T1000 (cell line): ENCODE results near the gene CEP295NL.
A peak's percentile ranks its signal among the peaks of the same experiment; 100 is the strongest.
"Not testable (repeated sequence)": the region's sequence is repeated elsewhere in the genome, so short reads cannot be mapped to it uniquely, and the experiment has no call there.

Experiments used
- DNase-seq: peaks from one replicate; lab custom pipeline; 2025; ENCODE audit warnings: mixed read lengths; lab: John Stamatoyannopoulos, UW

CEP295NL gene

GRCh38 chr17:78903101-78903779, at the start of gene CEP295NL:
TSS of gene CEP295NL (minus strand) at chr17:78903201. CDS start at chr17:78901828, 1,373 bp downstream.
- DNase-seq, result no peak

GRCh38 chr17:78952706-78953105, 49.7 kb upstream of the CEP295NL start:
- no peak for DNase-seq

- no peak for DNase-seq
Observed at GRCh38 chr17:78951967-78952551, 49.1 kb upstream of the CEP295NL start.

- DNase-seq, result no peak
Observed at GRCh38 chr17:78950870-78951269, 47.9 kb upstream of the CEP295NL start.

- DNase-seq, result no peak
Observed at GRCh38 chr17:78947235-78948149, 44.5 kb upstream of the CEP295NL start.

GRCh38 chr17:78946631-78947030, 43.6 kb upstream of the CEP295NL start:
- DNase-seq, result no peak

GRCh38 chr17:78946131-78946530, 43.1 kb upstream of the CEP295NL start:
- DNase-seq, result no peak

- not testable (repeated sequence) for DNase-seq
Observed at GRCh38 chr17:78945455-78945854, 42.5 kb upstream of the CEP295NL start.

- DNase-seq, result no peak
Observed at GRCh38 chr17:78944956-78945355, 42.0 kb upstream of the CEP295NL start.

- DNase-seq, result no peak
Observed at GRCh38 chr17:78944026-78944425, 41.0 kb upstream of the CEP295NL start.

- no peak for DNase-seq
Observed at GRCh38 chr17:78940708-78941107, 37.7 kb upstream of the CEP295NL start.

- no peak for DNase-seq
Observed at GRCh38 chr17:78940258-78940657, 37.3 kb upstream of the CEP295NL start.

- no peak for DNase-seq
Observed at GRCh38 chr17:78939615-78940014, 36.6 kb upstream of the CEP295NL start.

GRCh38 chr17:78937561-78937960, 34.6 kb upstream of the CEP295NL start:
- no peak for DNase-seq

GRCh38 chr17:78935419-78936323, 32.7 kb upstream of the CEP295NL start:
- peak; percentile 88 for DNase-seq

- DNase-seq, result no peak
Observed at GRCh38 chr17:78934681-78935418, 31.8 kb upstream of the CEP295NL start.

GRCh38 chr17:78933959-78934568, 31.1 kb upstream of the CEP295NL start:
- peak; percentile 95 for DNase-seq

- peak; percentile 70 for DNase-seq
Observed at GRCh38 chr17:78933025-78933958, 30.3 kb upstream of the CEP295NL start.
